Subcutaneous abdominal adipose tissue (tissue), 5 donors: ENCODE data around the gene TOP1.
"Not testable (repeated sequence)": the region's sequence is repeated elsewhere in the genome, so short reads cannot be mapped to it uniquely, and the experiment has no call there.

Source experiments
- H3K27ac ChIP-seq: one replicate; pipeline ENCODE4 v1.7.0; 2013; ENCODE audit warnings: low read depth, mild to moderate bottlenecking, inconsistent platforms, low read length, moderate library complexity
- H3K27me3 ChIP-seq, 5 donors: one replicate each; pipeline ENCODE4 v1.7.0; 2013; ENCODE audit warnings: low read length in 5 of 5, inconsistent platforms in 1 of 5; ENCODE audit not compliant: control insufficient read depth in 5 of 5, insufficient read depth in 4 of 5
- H3K36me3 ChIP-seq, 5 donors: one replicate each; pipeline ENCODE4 v1.7.0; 2013; ENCODE audit warnings: low read length in 5 of 5; ENCODE audit not compliant: control insufficient read depth in 5 of 5, insufficient read depth in 5 of 5
- H3K4me1 ChIP-seq, 5 donors: one replicate each; pipeline ENCODE4 v1.7.0; 2013; ENCODE audit warnings: low read length in 5 of 5, mild to moderate bottlenecking in 3 of 5, moderate library complexity in 1 of 5; ENCODE audit not compliant: control insufficient read depth in 5 of 5, insufficient read depth in 5 of 5
- H3K4me3 ChIP-seq, 5 donors: one replicate each; pipeline ENCODE4 v1.7.0; 2013; ENCODE audit warnings: low read length in 5 of 5, low read depth in 1 of 5
- H3K9ac ChIP-seq, 5 donors: one replicate each; pipeline ENCODE4 v1.7.0; 2013; ENCODE audit warnings: low read length in 5 of 5, mild to moderate bottlenecking in 4 of 5, moderate library complexity in 3 of 5
- H3K9me3 ChIP-seq, 5 donors: one replicate each; pipeline ENCODE4 v1.7.0; 2013; ENCODE audit warnings: low read length in 5 of 5; ENCODE audit not compliant: control insufficient read depth in 5 of 5
- donor health status: healthy.
- donor health status: healthy.
- donor health status: healthy.
- donor health status: healthy.
- donor health status: healthy.

Gene TOP1

DNA sequence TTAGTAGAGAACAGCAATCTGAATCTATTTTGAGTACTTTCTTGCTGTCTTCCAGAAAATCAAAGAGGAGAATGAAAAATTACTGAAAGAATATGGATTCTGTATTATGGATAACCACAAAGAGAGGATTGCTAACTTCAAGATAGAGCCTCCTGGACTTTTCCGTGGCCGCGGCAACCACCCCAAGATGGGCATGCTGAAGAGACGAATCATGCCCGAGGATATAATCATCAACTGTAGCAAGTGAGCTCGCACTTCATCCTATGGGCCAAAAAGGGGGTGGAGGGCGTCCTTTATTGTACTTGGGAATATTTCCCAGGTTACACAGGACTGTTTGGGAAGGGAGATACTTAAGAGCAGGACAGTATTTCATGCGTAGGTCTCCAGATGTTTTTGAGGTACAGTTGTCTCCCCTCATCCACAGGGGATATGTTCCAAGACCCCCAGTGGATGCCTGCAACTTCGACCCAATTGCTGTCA, 71.4 kb downstream of the TOP1 start:
- H3K4me1 ChIP-seq: peaks cover 0 to 5% (median 0%) of the 10 kb centered on the region in 5 donors
- no peak overlapping the region for H3K27ac ChIP-seq
- H3K36me3 ChIP-seq: peaks cover 52 to 79% (median 60%) of the 10 kb centered on the region in 5 donors
- no peak overlapping the region for H3K9ac ChIP-seq
- no peak overlapping the region for H3K4me3 ChIP-seq
- H3K27me3 ChIP-seq: no peaks in the 10 kb centered on the region
- H3K9me3 ChIP-seq: no peaks in the 10 kb centered on the region

- Histone ChIP-seq H3K27ac (no peak overlapping the region), H3K27me3 (no peaks in the 10 kb centered on the region), H3K9ac (no peak overlapping the region), H3K9me3 (no peaks in the 10 kb centered on the region), H3K4me1 (peaks cover 0 to 5% (median 0%) of the 10 kb centered on the region in 5 donors), H3K36me3 (peaks cover 57 to 79% (median 60%) of the 10 kb centered on the region in 5 donors), H3K4me3 (no peak overlapping the region)
These were observed 73.0 kb downstream of the TOP1 start for GRCh38 chr20:41101660-41102059.

- Histone ChIP-seq H3K4me3 (no peak overlapping the region), H3K27me3 (no peaks in the 10 kb centered on the region), H3K9ac (no peak overlapping the region), H3K27ac (no peak overlapping the region), H3K36me3 (peaks cover 40 to 64% (median 42%) of the 10 kb centered on the region in 5 donors), H3K9me3 (no peaks in the 10 kb centered on the region), H3K4me1 (no peaks in the 10 kb centered on the region)
These were observed 79.9 kb downstream of the TOP1 start for GRCh38 chr20:41108531-41108930.

- H3K36me3 ChIP-seq: peaks cover 38 to 68% (median 44%) of the 10 kb centered on the region in 5 donors
These were observed 81.4 kb downstream of the TOP1 start for GRCh38 chr20:41110012-41110411.

DNA sequence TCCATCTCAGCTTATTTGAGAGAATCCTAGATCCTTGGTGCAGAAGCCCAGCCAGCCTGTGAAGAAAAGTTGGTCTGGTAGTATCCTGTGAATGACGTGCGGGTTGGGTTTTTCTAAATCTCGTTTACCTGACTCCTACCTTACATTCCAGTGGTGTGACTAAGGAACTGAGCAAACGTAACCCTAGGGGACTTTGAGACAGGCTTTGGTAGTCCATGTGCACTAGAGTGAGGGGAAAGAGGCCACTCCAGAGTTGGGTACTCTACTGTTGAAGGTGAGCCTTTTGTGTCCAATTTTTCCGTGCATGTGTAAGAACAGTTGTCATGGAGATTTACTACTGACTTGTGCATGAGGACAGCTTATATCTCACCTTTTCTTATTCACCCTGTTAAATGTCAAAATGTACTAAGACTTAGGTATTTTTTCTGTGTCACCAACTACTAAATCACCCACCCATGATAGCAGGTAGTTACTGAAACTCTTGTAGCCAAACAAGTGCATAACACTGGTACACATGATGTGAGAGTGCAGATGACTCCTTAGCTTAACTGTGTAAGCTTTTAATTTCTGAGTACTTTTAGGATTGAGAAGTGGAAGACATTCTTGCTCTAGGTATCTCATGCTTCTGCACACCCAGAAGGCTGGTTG, 82.4 kb downstream of the TOP1 start:
- H3K4me1 ChIP-seq: peaks cover 0 to 2% (median 0%) of the 10 kb centered on the region in 5 donors
- no peaks in the 10 kb centered on the region for H3K9me3 ChIP-seq
- no peaks in the 10 kb centered on the region for H3K27me3 ChIP-seq
- no peak overlapping the region for H3K9ac ChIP-seq
- H3K36me3 ChIP-seq: peaks cover 39 to 73% (median 51%) of the 10 kb centered on the region in 5 donors
- H3K27ac ChIP-seq: no peak overlapping the region
- H3K4me3 ChIP-seq: no peak overlapping the region

More at GRCh38 chr20:41110012-41110411, 81.4 kb downstream of the TOP1 start:
- Histone ChIP-seq H3K27ac (no peak overlapping the region), H3K4me1 (peaks cover 0 to 2% (median 0%) of the 10 kb centered on the region in 5 donors), H3K9me3 (no peaks in the 10 kb centered on the region), H3K27me3 (no peaks in the 10 kb centered on the region), H3K4me3 (no peak overlapping the region), H3K9ac (no peak overlapping the region)

- H3K36me3 ChIP-seq: peaks cover 42 to 78% (median 56%) of the 10 kb centered on the region in 5 donors
- no peak overlapping the region for H3K9ac ChIP-seq
- H3K27me3 ChIP-seq: no peaks in the 10 kb centered on the region
- H3K4me3 ChIP-seq: no peak overlapping the region
- H3K9me3 ChIP-seq: no peaks in the 10 kb centered on the region
- H3K4me1 ChIP-seq: peaks cover 0 to 2% (median 0%) of the 10 kb centered on the region in 5 donors
- H3K27ac ChIP-seq: no peak overlapping the region
These were observed 82.9 kb downstream of the TOP1 start for GRCh38 chr20:41111578-41111951.

- H3K36me3 ChIP-seq: peaks cover 41 to 92% (median 85%) of the 10 kb centered on the region in 5 donors
- H3K27ac ChIP-seq: no peak overlapping the region
- no peak overlapping the region for H3K9ac ChIP-seq
- H3K4me1 ChIP-seq: peaks cover 0 to 2% (median 0%) of the 10 kb centered on the region in 5 donors
- no peak overlapping the region for H3K4me3 ChIP-seq
- H3K9me3 ChIP-seq: no peaks in the 10 kb centered on the region
- H3K27me3 ChIP-seq: no peaks in the 10 kb centered on the region
These were observed 87.8 kb downstream of the TOP1 start for GRCh38 chr20:41116282-41116956.

- H3K4me1 ChIP-seq, H3K27ac ChIP-seq, H3K9ac ChIP-seq, H3K9me3 ChIP-seq, H3K27me3 ChIP-seq, H3K4me3 ChIP-seq: not testable (repeated sequence)
- H3K36me3 ChIP-seq: peaks cover 48 to 97% (median 92%) of the 10 kb centered on the region in 5 donors
These were observed 89.5 kb downstream of the TOP1 start for GRCh38 chr20:41118159-41118558.

DNA sequence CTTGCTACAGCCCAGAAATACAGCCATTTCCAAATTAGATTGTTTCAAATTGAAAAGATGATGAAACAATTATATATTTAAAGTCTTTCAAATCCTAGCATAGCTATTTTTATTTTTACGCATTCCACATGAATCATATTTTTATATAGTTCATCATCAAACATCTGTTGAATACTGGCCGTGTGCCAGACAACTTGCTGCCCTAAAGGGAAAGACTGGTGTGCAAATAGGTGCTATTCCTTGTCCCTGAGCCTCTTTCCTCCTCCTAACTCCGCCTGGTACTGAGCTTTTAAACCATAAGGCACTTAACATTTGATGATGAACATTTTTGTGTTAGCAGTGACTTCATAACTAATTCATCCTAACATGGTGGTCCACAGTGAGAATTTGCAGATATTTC, 90.0 kb downstream of the TOP1 start:
- Histone ChIP-seq H3K4me3 (no peak overlapping the region), H3K9me3 (no peaks in the 10 kb centered on the region), H3K9ac (no peak overlapping the region), H3K36me3 (peaks cover 46 to 94% (median 92%) of the 10 kb centered on the region in 5 donors), H3K4me1 (peaks cover 0 to 6% (median 0%) of the 10 kb centered on the region in 5 donors), H3K27ac (no peak overlapping the region), H3K27me3 (no peaks in the 10 kb centered on the region)
